GM23248 (cell line): Measurements from ENCODE around the gene MYO10.

Experiments used
- EZH2 ChIP-seq: fragments of 200-600 bp; sonication (generic); IDR thresholded peaks from 2 replicates; pipeline ENCODE4 v1.6.1; 2018; ENCODE audit warnings: antibody characterized with exemption, mild to moderate bottlenecking; ENCODE audit not compliant: insufficient read depth, poor library complexity, severe bottlenecking
- EZH2phosphoT487 ChIP-seq: fragments of 200-600 bp; sonication (generic); IDR thresholded peaks from 2 replicates; pipeline ENCODE4 v1.6.1; 2018; ENCODE audit warnings: antibody characterized with exemption, moderate library complexity, mild to moderate bottlenecking, low read depth; ENCODE audit not compliant: insufficient read depth

GRCh38 chr5:16899171-16899570, 36.9 kb downstream of the MYO10 start:
- TF ChIP-seq EZH2phosphoT487 (no peak), EZH2 (no peak)
